ENCODE data around the gene MTMR6. TPM values are rescaled to one million over a fixed set of nuclear protein-coding genes. Genes with fewer than 3 reads are reported as not detected.
A peak's percentile ranks its signal among the peaks of the same experiment; 100 is the strongest.

MTMR6 gene
- total RNA-seq, 1 experiment from 2014 or later: 15.5 TPM

- DNase-seq (ENCODE audit: low read depth): no peak
- in situ Hi-C loops (cut with HindIII; ENCODE audit: low pct_unique_long_range_greater_than_20kb, low sequenced_read_pairs): no loop called here
These were observed 5.4 kb downstream of the MTMR6 start for GRCh38 chr13:25281935-25282332.

GRCh38 chr13:25281193-25281934, 5.9 kb downstream of the MTMR6 start:
- in situ Hi-C loops (cut with HindIII; ENCODE audit: low pct_unique_long_range_greater_than_20kb, low sequenced_read_pairs): no loop called here
- peak; percentile 53 for DNase-seq (ENCODE audit: low read depth)

GRCh38 chr13:25280396-25280795, 6.9 kb downstream of the MTMR6 start:
- in situ Hi-C loops (cut with HindIII; ENCODE audit: low pct_unique_long_range_greater_than_20kb, low sequenced_read_pairs): no loop called here
- no peak for DNase-seq (ENCODE audit: low read depth)

GRCh38 chr13:25276748-25277147, 10.5 kb downstream of the MTMR6 start:
- in situ Hi-C loops (cut with HindIII; ENCODE audit: low pct_unique_long_range_greater_than_20kb, low sequenced_read_pairs): no loop called here
- no peak for DNase-seq (ENCODE audit: low read depth)

GRCh38 chr13:25268561-25268960, 18.7 kb downstream of the MTMR6 start:
- no peak for DNase-seq (ENCODE audit: low read depth)
- in situ Hi-C loops (cut with HindIII; ENCODE audit: low pct_unique_long_range_greater_than_20kb, low sequenced_read_pairs): no loop called here

GRCh38 chr13:25267715-25268114, 19.6 kb downstream of the MTMR6 start:
- in situ Hi-C loops (cut with HindIII; ENCODE audit: low pct_unique_long_range_greater_than_20kb, low sequenced_read_pairs): no loop called here
- DNase-seq (ENCODE audit: low read depth): no peak

GRCh38 chr13:25266706-25267105, 20.6 kb downstream of the MTMR6 start:
- DNase-seq (ENCODE audit: low read depth): no peak
- in situ Hi-C loops (cut with HindIII; ENCODE audit: low pct_unique_long_range_greater_than_20kb, low sequenced_read_pairs): no loop called here

- in situ Hi-C loops (cut with HindIII; ENCODE audit: low pct_unique_long_range_greater_than_20kb, low sequenced_read_pairs): no loop called here
- DNase-seq (ENCODE audit: low read depth): no peak
These were observed 25.0 kb downstream of the MTMR6 start for GRCh38 chr13:25262261-25262660.

- in situ Hi-C loops (cut with HindIII; ENCODE audit: low pct_unique_long_range_greater_than_20kb, low sequenced_read_pairs): no loop called here
- peak; percentile 44 for DNase-seq (ENCODE audit: low read depth)
These were observed 33.6 kb downstream of the MTMR6 start for GRCh38 chr13:25253702-25254101.

- DNase-seq (ENCODE audit: low read depth): no peak
- in situ Hi-C loops (cut with HindIII; ENCODE audit: low pct_unique_long_range_greater_than_20kb, low sequenced_read_pairs): no loop called here
These were observed 34.5 kb downstream of the MTMR6 start for GRCh38 chr13:25252752-25253151.

GRCh38 chr13:25252225-25252624, 35.1 kb downstream of the MTMR6 start:
- no peak for DNase-seq (ENCODE audit: low read depth)
- in situ Hi-C loops (cut with HindIII; ENCODE audit: low pct_unique_long_range_greater_than_20kb, low sequenced_read_pairs): no loop called here

GRCh38 chr13:25249001-25249543, 38.2 kb downstream of the MTMR6 start:
- in situ Hi-C loops (cut with HindIII; ENCODE audit: low pct_unique_long_range_greater_than_20kb, low sequenced_read_pairs): no loop called here
- DNase-seq (ENCODE audit: low read depth): peak; percentile 30

GRCh38 chr13:25248071-25248470, 39.2 kb downstream of the MTMR6 start:
- DNase-seq (ENCODE audit: low read depth): no peak
- in situ Hi-C loops (cut with HindIII; ENCODE audit: low pct_unique_long_range_greater_than_20kb, low sequenced_read_pairs): no loop called here

- in situ Hi-C loops (cut with HindIII; ENCODE audit: low pct_unique_long_range_greater_than_20kb, low sequenced_read_pairs): no loop called here
- peak; percentile 18 for DNase-seq (ENCODE audit: low read depth)
These were observed 39.9 kb downstream of the MTMR6 start for GRCh38 chr13:25247360-25247759.

- in situ Hi-C loops (cut with HindIII; ENCODE audit: low pct_unique_long_range_greater_than_20kb, low sequenced_read_pairs): no loop called here
- no peak for DNase-seq (ENCODE audit: low read depth)
These were observed 43.2 kb downstream of the MTMR6 start for GRCh38 chr13:25244123-25244522.

GRCh38 chr13:25242956-25243355, 44.3 kb downstream of the MTMR6 start:
- in situ Hi-C loops (cut with HindIII; ENCODE audit: low pct_unique_long_range_greater_than_20kb, low sequenced_read_pairs): no loop called here
- DNase-seq (ENCODE audit: low read depth): no peak

GRCh38 chr13:25241007-25241406, 46.3 kb downstream of the MTMR6 start:
- DNase-seq (ENCODE audit: low read depth): no peak
- in situ Hi-C loops (cut with HindIII; ENCODE audit: low pct_unique_long_range_greater_than_20kb, low sequenced_read_pairs): no loop called here

- in situ Hi-C loops (cut with HindIII; ENCODE audit: low pct_unique_long_range_greater_than_20kb, low sequenced_read_pairs): no loop called here
- DNase-seq (ENCODE audit: low read depth): no peak
These were observed 50.2 kb downstream of the MTMR6 start for GRCh38 chr13:25237083-25237482.

GRCh38 chr13:25233861-25234260, 53.4 kb downstream of the MTMR6 start:
- in situ Hi-C loops (cut with HindIII; ENCODE audit: low pct_unique_long_range_greater_than_20kb, low sequenced_read_pairs): no loop called here

GRCh38 chr13:25232937-25233515, 54.3 kb downstream of the MTMR6 start:
- peak; percentile 55 for DNase-seq (ENCODE audit: low read depth)
- in situ Hi-C loops (cut with HindIII; ENCODE audit: low pct_unique_long_range_greater_than_20kb, low sequenced_read_pairs): no loop called here

More at GRCh38 chr13:25233861-25234260, 53.4 kb downstream of the MTMR6 start:
- no peak for DNase-seq (ENCODE audit: low read depth)
